Measurements from ENCODE around the gene ZMAT3. TPM values are rescaled to one million over a fixed set of nuclear protein-coding genes. Genes with fewer than 3 reads are reported as not detected.
A peak's percentile ranks its signal among the peaks of the same experiment; 100 is the strongest.
"Not testable (repeated sequence)": the region's sequence is repeated elsewhere in the genome, so short reads cannot be mapped to it uniquely, and the experiment has no call there.

Gene ZMAT3
- polyA plus RNA-seq, 1 experiment, result 41.4 TPM

GRCh38 chr3:179063945-179064560 lies 7.6 kb downstream of the ZMAT3 start:
- CTCF ChIA-PET, result interaction anchor here (1.1 to 1.6 kb wide), 4 partner anchors 12 to 258 kb away, joined by 3 to 5 read pairs (median 4); no protein-coding TSS in a partner anchor
- H3K36me3 ChIP-seq (ENCODE audit: control insufficient read depth, insufficient read depth, low read length), result peaks cover 3% of the 10 kb centered on the region
- no peak for TF ChIP-seq CTCF (IDR thresholded peaks at IDR 0.05; ENCODE audit: insufficient read depth, low read depth, low read length)
- POLR2A ChIA-PET, result no interaction called here
- peak; percentile 55 for DNase-seq (ENCODE audit: low read depth)
- H3K27me3 ChIP-seq (ENCODE audit: control insufficient read depth, insufficient read depth, low read length), result no peaks in the 10 kb centered on the region
- no peak overlapping the region for H3K4me3 ChIP-seq (ENCODE audit: low read depth, low read length)

- H3K4me3 ChIP-seq (ENCODE audit: low read depth, low read length), result no peak overlapping the region
- no peak for TF ChIP-seq CTCF (IDR thresholded peaks at IDR 0.05; ENCODE audit: insufficient read depth, low read depth, low read length)
- POLR2A ChIA-PET, result no interaction called here
- CTCF ChIA-PET, result no interaction called here
- H3K36me3 ChIP-seq (ENCODE audit: control insufficient read depth, insufficient read depth, low read length), result peaks cover 3% of the 10 kb centered on the region; the same call in 1 of the 2 replicates
- H3K27me3 ChIP-seq (ENCODE audit: control insufficient read depth, insufficient read depth, low read length), result no peaks in the 10 kb centered on the region
- no peak for DNase-seq (ENCODE audit: low read depth)
Observed at GRCh38 chr3:179056326-179056725, 15.3 kb downstream of the ZMAT3 start.

- POLR2A ChIA-PET; CTCF ChIA-PET; DNase-seq (ENCODE audit: low read depth): not testable (repeated sequence)
Observed at GRCh38 chr3:179054565-179054964, 17.0 kb downstream of the ZMAT3 start.

GRCh38 chr3:179046497-179047353 lies 24.9 kb downstream of the ZMAT3 start:
- Histone ChIP-seq H3K36me3 (ENCODE audit: control insufficient read depth, insufficient read depth, low read length) (no peaks in the 10 kb centered on the region), H3K4me3 (ENCODE audit: low read depth, low read length) (no peak overlapping the region), H3K27me3 (ENCODE audit: control insufficient read depth, insufficient read depth, low read length) (no peaks in the 10 kb centered on the region)
- ChIA-PET POLR2A (no interaction called here), CTCF (interaction anchor here (0.9 to 3.2 kb wide), 5 partner anchors 9 to 275 kb away, joined by 3 to 11 read pairs (median 4); no protein-coding TSS in a partner anchor)
- DNase-seq (ENCODE audit: low read depth), result no peak
- TF ChIP-seq CTCF (IDR thresholded peaks at IDR 0.05; ENCODE audit: insufficient read depth, low read depth, low read length), result no peak

More at GRCh38 chr3:179054565-179054964, 17.0 kb downstream of the ZMAT3 start:
- not testable (repeated sequence) for H3K4me3 ChIP-seq (ENCODE audit: low read depth, low read length); H3K27me3 ChIP-seq (ENCODE audit: control insufficient read depth, insufficient read depth, low read length); H3K36me3 ChIP-seq (ENCODE audit: control insufficient read depth, insufficient read depth, low read length)

GRCh38 chr3:179045719-179046402 lies 25.7 kb downstream of the ZMAT3 start:
- no peaks in the 10 kb centered on the region for H3K27me3 ChIP-seq (ENCODE audit: control insufficient read depth, insufficient read depth, low read length)
- H3K4me3 ChIP-seq (ENCODE audit: low read depth, low read length), result no peak overlapping the region
- DNase-seq (ENCODE audit: low read depth), result no peak
- no peaks in the 10 kb centered on the region for H3K36me3 ChIP-seq (ENCODE audit: control insufficient read depth, insufficient read depth, low read length)
- no peak for TF ChIP-seq CTCF (IDR thresholded peaks at IDR 0.05; ENCODE audit: insufficient read depth, low read depth, low read length)
- CTCF ChIA-PET, result interaction anchor here (1.4 to 3.2 kb wide), 2 partner anchors 23 to 276 kb away, joined by 4 to 11 read pairs; no protein-coding TSS in a partner anchor
- POLR2A ChIA-PET, result no interaction called here

- DNase-seq (ENCODE audit: low read depth); H3K4me3 ChIP-seq (ENCODE audit: low read depth, low read length); H3K27me3 ChIP-seq (ENCODE audit: control insufficient read depth, insufficient read depth, low read length); POLR2A ChIA-PET; H3K36me3 ChIP-seq (ENCODE audit: control insufficient read depth, insufficient read depth, low read length): not testable (repeated sequence)
- CTCF ChIA-PET, result interaction anchor here (0.6 kb wide), 1 partner anchor 471 kb away, joined by 3 read pairs; no protein-coding TSS in a partner anchor
Observed at GRCh38 chr3:179038899-179039251, 32.7 kb downstream of the ZMAT3 start.
